ENCODE data around the gene USP17L30.
"Not testable (repeated sequence)": the region's sequence is repeated elsewhere in the genome, so short reads cannot be mapped to it uniquely, and the experiment has no call there.

The USP17L30 gene

DNA sequence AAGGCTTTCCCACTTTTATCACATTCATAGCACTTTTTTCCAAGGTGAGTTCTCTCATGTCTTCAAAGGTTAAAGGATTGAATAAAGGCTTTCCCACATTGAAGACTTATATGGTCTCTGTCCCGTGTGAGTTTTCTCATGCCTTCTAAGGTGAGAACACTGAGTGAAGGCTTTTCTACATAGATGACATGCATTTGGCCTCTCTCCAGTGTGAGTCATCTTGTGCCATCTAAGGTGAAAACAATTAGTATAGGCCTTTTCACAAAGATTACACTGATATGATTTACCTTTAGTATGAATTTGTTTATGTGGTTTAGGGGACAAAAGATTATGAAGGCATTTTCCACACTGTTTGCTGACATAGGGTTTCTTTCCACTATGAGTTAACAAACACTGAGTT is 21.2 kb downstream of the USP17L30 start:
- Histone ChIP-seq H3K36me3 (ENCODE audit: control insufficient read depth in 1 of 2, insufficient read depth in 2 of 2, low read depth in 1 of 2, low read length in 2 of 2) (no peaks in the 10 kb centered on the region), H4K8ac (ENCODE audit: low read length) (no peak overlapping the region), H3K4me2 (ENCODE audit: low read length, poor library complexity, severe bottlenecking) (no peak overlapping the region), H2BK5ac (ENCODE audit: low read depth, low read length, poor library complexity, severe bottlenecking) (no peak overlapping the region), H3K9me3 (ENCODE audit: control insufficient read depth, low read length) (no peaks in the 10 kb centered on the region), H3K18ac (ENCODE audit: low read depth in 1 of 2, low read length in 2 of 2) (no peak overlapping the region), H2AFZ (ENCODE audit: low read depth, low read length) (no peak overlapping the region), H3K9ac (ENCODE audit: low read length) (no peak overlapping the region), H3K14ac (ENCODE audit: low read length in 2 of 2) (no peak overlapping the region), H4K91ac (ENCODE audit: low read length) (no peak overlapping the region), H3K27me3 (ENCODE audit: control insufficient read depth in 1 of 2, insufficient read depth in 1 of 2, low read length in 2 of 2) (no peaks in the 10 kb centered on the region), H3K27ac (ENCODE audit: low read length, poor library complexity, severe bottlenecking) (no peak overlapping the region), H2BK12ac (ENCODE audit: low read length in 2 of 2) (no peak overlapping the region), H3K4ac (ENCODE audit: low read depth in 1 of 2, low read length in 2 of 2) (no peak overlapping the region), H3K4me1 (ENCODE audit: control insufficient read depth, insufficient read depth, low read depth, low read length) (no peaks in the 10 kb centered on the region), H3K23ac (ENCODE audit: low read length in 2 of 2) (no peak overlapping the region), H3K79me1 (replicated peaks; ENCODE audit: low read length, poor library complexity, severe bottlenecking) (no peaks in the 10 kb centered on the region), H3K4me3 (ENCODE audit: insufficient read depth in 1 of 2, low read depth in 1 of 2, low read length in 2 of 2) (no peak overlapping the region), H2AK5ac (ENCODE audit: low read length, severe bottlenecking) (no peak overlapping the region), H2BK15ac (ENCODE audit: low read depth, poor library complexity, severe bottlenecking) (no peak overlapping the region), H2BK120ac (ENCODE audit: low read depth, low read length) (no peak overlapping the region)
- no peak for DNase-seq
- WGBS: 80% methylated on average over 1 of the region's 1 CpG

DNA sequence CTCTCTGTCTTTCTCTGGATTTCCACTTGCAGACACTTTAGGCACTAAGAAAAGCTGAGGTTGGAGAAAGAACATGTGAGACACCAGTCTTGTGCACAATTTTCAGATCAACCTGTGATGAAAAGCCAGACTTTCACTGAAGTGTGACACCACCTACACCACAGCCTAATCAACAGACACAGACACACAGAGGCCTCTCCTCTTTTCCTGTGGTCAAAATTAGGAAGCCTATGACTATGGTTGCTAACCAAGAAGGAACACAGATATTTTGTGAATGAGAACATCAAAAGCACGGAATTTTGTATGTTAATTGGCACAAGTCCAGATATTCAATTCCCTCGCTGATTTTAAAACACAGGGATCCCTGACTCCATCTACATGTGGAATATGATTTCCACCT is 26.1 kb downstream of the USP17L30 start:
- not testable (repeated sequence) for H2AFZ ChIP-seq (ENCODE audit: low read depth, low read length); H3K9ac ChIP-seq (ENCODE audit: low read length); H3K4me3 ChIP-seq (ENCODE audit: insufficient read depth in 1 of 2, low read depth in 1 of 2, low read length in 2 of 2); H2BK15ac ChIP-seq (ENCODE audit: low read depth, poor library complexity, severe bottlenecking); H3K79me1 ChIP-seq (replicated peaks; ENCODE audit: low read length, poor library complexity, severe bottlenecking); H3K14ac ChIP-seq (ENCODE audit: low read length in 2 of 2); H2AK5ac ChIP-seq (ENCODE audit: low read length, severe bottlenecking); H2BK120ac ChIP-seq (ENCODE audit: low read depth, low read length); H3K4me1 ChIP-seq (ENCODE audit: control insufficient read depth, insufficient read depth, low read depth, low read length); H3K4me2 ChIP-seq (ENCODE audit: low read length, poor library complexity, severe bottlenecking); H3K36me3 ChIP-seq (ENCODE audit: control insufficient read depth in 1 of 2, insufficient read depth in 2 of 2, low read depth in 1 of 2, low read length in 2 of 2); H3K4ac ChIP-seq (ENCODE audit: low read depth in 1 of 2, low read length in 2 of 2); H4K91ac ChIP-seq (ENCODE audit: low read length); H3K23ac ChIP-seq (ENCODE audit: low read length in 2 of 2); H3K27me3 ChIP-seq (ENCODE audit: control insufficient read depth in 1 of 2, insufficient read depth in 1 of 2, low read length in 2 of 2); H3K18ac ChIP-seq (ENCODE audit: low read depth in 1 of 2, low read length in 2 of 2); H2BK5ac ChIP-seq (ENCODE audit: low read depth, low read length, poor library complexity, severe bottlenecking); DNase-seq; H4K8ac ChIP-seq (ENCODE audit: low read length); H3K9me3 ChIP-seq (ENCODE audit: control insufficient read depth, low read length); H2BK12ac ChIP-seq (ENCODE audit: low read length in 2 of 2); H3K27ac ChIP-seq (ENCODE audit: low read length, poor library complexity, severe bottlenecking)
- 81% methylated on average over 2 of the region's 2 CpGs for WGBS

DNA sequence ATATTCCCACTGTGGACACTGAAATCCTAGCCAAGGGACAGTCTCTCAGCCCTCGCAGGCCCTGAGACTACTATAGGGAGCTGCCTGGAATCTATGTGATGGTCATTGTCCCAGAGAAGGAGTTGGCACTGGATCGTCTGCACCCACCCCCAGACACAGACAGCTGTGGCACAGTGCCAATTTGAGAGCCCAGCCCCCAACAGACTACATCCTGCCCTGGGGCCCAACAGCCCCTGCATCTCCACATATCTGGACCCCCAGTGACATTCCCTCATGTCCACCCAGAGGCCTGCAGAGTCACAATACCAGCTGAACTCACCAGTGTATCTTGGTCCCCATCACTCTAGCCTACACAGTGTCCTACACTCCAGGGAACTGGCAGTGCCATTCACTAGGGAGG is 42.8 kb downstream of the USP17L30 start:
- not testable (repeated sequence) for H2BK15ac ChIP-seq (ENCODE audit: low read depth, poor library complexity, severe bottlenecking); H3K79me1 ChIP-seq (replicated peaks; ENCODE audit: low read length, poor library complexity, severe bottlenecking); DNase-seq; H4K91ac ChIP-seq (ENCODE audit: low read length); H2AK5ac ChIP-seq (ENCODE audit: low read length, severe bottlenecking); H4K8ac ChIP-seq (ENCODE audit: low read length); H2BK120ac ChIP-seq (ENCODE audit: low read depth, low read length); H3K9me3 ChIP-seq (ENCODE audit: control insufficient read depth, low read length); H3K27me3 ChIP-seq (ENCODE audit: control insufficient read depth in 1 of 2, insufficient read depth in 1 of 2, low read length in 2 of 2); H2BK12ac ChIP-seq (ENCODE audit: low read length in 2 of 2); H3K23ac ChIP-seq (ENCODE audit: low read length in 2 of 2); H3K4me3 ChIP-seq (ENCODE audit: insufficient read depth in 1 of 2, low read depth in 1 of 2, low read length in 2 of 2); H3K4ac ChIP-seq (ENCODE audit: low read depth in 1 of 2, low read length in 2 of 2); H3K14ac ChIP-seq (ENCODE audit: low read length in 2 of 2); H3K18ac ChIP-seq (ENCODE audit: low read depth in 1 of 2, low read length in 2 of 2); H3K36me3 ChIP-seq (ENCODE audit: control insufficient read depth in 1 of 2, insufficient read depth in 2 of 2, low read depth in 1 of 2, low read length in 2 of 2); H2BK5ac ChIP-seq (ENCODE audit: low read depth, low read length, poor library complexity, severe bottlenecking); H3K27ac ChIP-seq (ENCODE audit: low read length, poor library complexity, severe bottlenecking); H3K4me1 ChIP-seq (ENCODE audit: control insufficient read depth, insufficient read depth, low read depth, low read length); H3K4me2 ChIP-seq (ENCODE audit: low read length, poor library complexity, severe bottlenecking); H3K9ac ChIP-seq (ENCODE audit: low read length); H2AFZ ChIP-seq (ENCODE audit: low read depth, low read length)
- WGBS: 94% methylated on average over 2 of the region's 2 CpGs

DNA sequence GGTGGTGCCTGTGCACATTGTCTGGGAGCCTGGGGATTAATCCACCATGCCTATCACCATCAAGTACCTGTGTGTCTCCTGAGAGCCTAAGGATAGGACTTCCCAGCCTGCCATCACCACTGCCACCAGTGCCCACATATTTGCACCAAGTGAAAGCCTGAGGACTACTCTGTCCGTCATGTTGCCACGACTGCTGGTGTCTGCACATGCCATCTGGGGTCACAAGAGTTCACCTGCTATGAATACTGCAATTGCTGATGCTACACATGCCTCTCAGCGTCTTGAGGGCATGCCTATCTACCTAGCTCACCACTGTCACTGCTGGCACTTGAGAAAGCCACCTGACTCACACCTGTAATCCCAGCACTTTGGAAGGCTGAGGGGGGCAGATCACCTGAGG is 43.6 kb downstream of the USP17L30 start:
- H2AFZ ChIP-seq (ENCODE audit: low read depth, low read length); H3K23ac ChIP-seq (ENCODE audit: low read length in 2 of 2); H2BK5ac ChIP-seq (ENCODE audit: low read depth, low read length, poor library complexity, severe bottlenecking); H3K9me3 ChIP-seq (ENCODE audit: control insufficient read depth, low read length); H4K91ac ChIP-seq (ENCODE audit: low read length); H3K4me2 ChIP-seq (ENCODE audit: low read length, poor library complexity, severe bottlenecking); H3K27me3 ChIP-seq (ENCODE audit: control insufficient read depth in 1 of 2, insufficient read depth in 1 of 2, low read length in 2 of 2); H3K4me1 ChIP-seq (ENCODE audit: control insufficient read depth, insufficient read depth, low read depth, low read length); H2BK15ac ChIP-seq (ENCODE audit: low read depth, poor library complexity, severe bottlenecking); H3K14ac ChIP-seq (ENCODE audit: low read length in 2 of 2); H3K18ac ChIP-seq (ENCODE audit: low read depth in 1 of 2, low read length in 2 of 2); H2BK12ac ChIP-seq (ENCODE audit: low read length in 2 of 2); H3K36me3 ChIP-seq (ENCODE audit: control insufficient read depth in 1 of 2, insufficient read depth in 2 of 2, low read depth in 1 of 2, low read length in 2 of 2); H3K9ac ChIP-seq (ENCODE audit: low read length); H4K8ac ChIP-seq (ENCODE audit: low read length); H2AK5ac ChIP-seq (ENCODE audit: low read length, severe bottlenecking); H3K4me3 ChIP-seq (ENCODE audit: insufficient read depth in 1 of 2, low read depth in 1 of 2, low read length in 2 of 2); H3K27ac ChIP-seq (ENCODE audit: low read length, poor library complexity, severe bottlenecking); H2BK120ac ChIP-seq (ENCODE audit: low read depth, low read length); H3K4ac ChIP-seq (ENCODE audit: low read depth in 1 of 2, low read length in 2 of 2); H3K79me1 ChIP-seq (replicated peaks; ENCODE audit: low read length, poor library complexity, severe bottlenecking); DNase-seq: not testable (repeated sequence)
- WGBS: 44% methylated on average over 3 of the region's 3 CpGs
